PC-9 (cell line): ENCODE results near the gene BRD4. TPM values are rescaled to one million over a fixed set of nuclear protein-coding genes. Genes with fewer than 3 reads are reported as not detected.
A peak's percentile ranks its signal among the peaks of the same experiment; 100 is the strongest.

Source experiments
- BruUV-seq: library from RNA; stranded (reverse); fragments of 400-500 nt; replicated peaks from 2 replicates; lab custom pipeline; 2021; lab: Mats Ljungman, UMichigan
- CTCF ChIA-PET: fragments of 300-600 bp; sonication (Branson Sonifier 250); formaldehyde crosslinking; loops from one replicate; lab custom pipeline; 2022; ENCODE audit warnings: antibody characterized with exemption; lab: Charles Lee
- POLR2A ChIA-PET: fragments of 300-600 bp; sonication (Branson Sonifier 250); formaldehyde crosslinking; loops from one replicate; lab custom pipeline; 2022; ENCODE audit warnings: antibody characterized with exemption; ENCODE audit not compliant: unreplicated experiment; lab: Charles Lee
- DNase-seq, 2 experiments: peaks; one replicate each; pipeline versions ENCODE4 v3.0.0 to v3.0.0-alpha.2; 2015 to 2022; ENCODE audit warnings: mixed read lengths in 1 of 2
- H2AFZ ChIP-seq: fragments of 200-600 bp; sonication (generic); 2 replicates; pipeline ENCODE4 v1.8.1; 2017; ENCODE audit warnings: antibody characterized with exemption
- H3F3A ChIP-seq: fragments of 200-600 bp; sonication (generic); 2 replicates; pipeline ENCODE4 v1.8.1; 2017; ENCODE audit warnings: antibody characterized with exemption, mild to moderate bottlenecking, low read depth; ENCODE audit not compliant: insufficient read depth
- H3K27ac ChIP-seq: fragments of 200-600 bp; sonication (generic); 2 replicates; pipeline ENCODE4 v1.6.1; 2016; ENCODE audit warnings: mixed run types
- H3K27me3 ChIP-seq: fragments of 200-600 bp; sonication (generic); 2 replicates; pipeline ENCODE4 v1.6.1; 2016; ENCODE audit warnings: low read depth, mixed run types; ENCODE audit not compliant: insufficient read depth
- H3K36me3 ChIP-seq: fragments of 200-600 bp; sonication (generic); 2 replicates; pipeline ENCODE4 v1.6.1; 2016; ENCODE audit warnings: low read depth, mixed run types
- H3K4me1 ChIP-seq: fragments of 200-600 bp; sonication (generic); replicated peaks from 2 replicates; pipeline ENCODE4 v1.6.1; 2016; ENCODE audit warnings: mixed run types; ENCODE audit not compliant: insufficient read depth
- H3K4me2 ChIP-seq: fragments of 200-600 bp; sonication (generic); 2 replicates; pipeline ENCODE4 v1.6.1; 2017; ENCODE audit warnings: mixed run types
- H3K4me3 ChIP-seq: fragments of 200-600 bp; sonication (generic); 2 replicates; pipeline ENCODE4 v1.6.1; 2016; ENCODE audit warnings: mixed run types
- H3K79me2 ChIP-seq: fragments of 200-600 bp; sonication (generic); 2 replicates; pipeline ENCODE4 v1.6.1; 2017; ENCODE audit warnings: low read depth, mixed run types
- H3K9me2 ChIP-seq: fragments of 200-600 bp; sonication (generic); 2 replicates; pipeline ENCODE4 v1.8.1; 2017; ENCODE audit warnings: mild to moderate bottlenecking; ENCODE audit not compliant: insufficient read depth
- H3K9me3 ChIP-seq: fragments of 200-600 bp; sonication (generic); 2 replicates; pipeline ENCODE4 v1.8.1; 2016; ENCODE audit warnings: low read depth; ENCODE audit not compliant: insufficient read depth
- H4K20me1 ChIP-seq: fragments of 200-600 bp; sonication (generic); 2 replicates; pipeline ENCODE4 v1.8.1; 2017; ENCODE audit not compliant: insufficient read depth
- EZH2 ChIP-seq: fragments of 200-600 bp; sonication (generic); IDR thresholded peaks from 2 replicates; pipeline ENCODE4 v1.8.0; 2017; ENCODE audit warnings: antibody characterized with exemption, low read depth
- intact Hi-C: fragments of 100-400 bp; cut with micrococcal nuclease; formaldehyde crosslinking; loops from one replicate; pipeline ENCODE4 v1.10.0; 2022; ENCODE audit not compliant: unreplicated experiment
- total RNA-seq: library from RNA; stranded (reverse); gene quantifications from 2 replicates; pipeline ENCODE4 v1.2.3, GENCODE V29; 2021
- TF ChIP-seq, protein P1 (sequence below): fragments of 200-600 bp; sonication (generic); conservative IDR thresholded peaks from 2 replicates; pipeline ENCODE4 v1.6.1; 2017; ENCODE audit warnings: mixed run types, antibody characterized with exemption, mild to moderate bottlenecking, moderate library complexity

The BRD4 gene
- total RNA-seq, 1 experiment from 2014 or later = 138 TPM

DNA sequence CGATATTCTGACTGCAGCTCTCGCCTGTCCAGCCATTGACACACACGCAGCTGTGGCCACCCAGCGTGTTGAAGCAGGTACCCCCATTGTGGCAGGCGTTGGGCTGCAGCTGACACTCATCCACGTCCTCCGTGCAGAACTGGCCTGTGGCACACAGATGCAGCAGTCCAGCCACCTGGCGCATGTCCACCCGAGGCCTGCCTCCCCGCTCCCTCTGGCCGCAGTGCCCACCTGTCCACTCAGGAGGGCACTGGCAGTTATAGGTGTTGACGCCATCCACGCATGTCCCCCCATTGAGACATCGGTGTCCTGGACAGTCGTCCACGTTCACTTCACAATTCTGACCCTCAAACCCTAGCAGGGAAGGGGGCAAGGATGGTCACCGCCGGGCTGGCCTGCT is 140.8 kb downstream of the BRD4 start:
- H3K9me3 ChIP-seq = no peaks in the 10 kb centered on the region
- no TSS peak for BruUV-seq
- TF ChIP-seq, protein P1, sequence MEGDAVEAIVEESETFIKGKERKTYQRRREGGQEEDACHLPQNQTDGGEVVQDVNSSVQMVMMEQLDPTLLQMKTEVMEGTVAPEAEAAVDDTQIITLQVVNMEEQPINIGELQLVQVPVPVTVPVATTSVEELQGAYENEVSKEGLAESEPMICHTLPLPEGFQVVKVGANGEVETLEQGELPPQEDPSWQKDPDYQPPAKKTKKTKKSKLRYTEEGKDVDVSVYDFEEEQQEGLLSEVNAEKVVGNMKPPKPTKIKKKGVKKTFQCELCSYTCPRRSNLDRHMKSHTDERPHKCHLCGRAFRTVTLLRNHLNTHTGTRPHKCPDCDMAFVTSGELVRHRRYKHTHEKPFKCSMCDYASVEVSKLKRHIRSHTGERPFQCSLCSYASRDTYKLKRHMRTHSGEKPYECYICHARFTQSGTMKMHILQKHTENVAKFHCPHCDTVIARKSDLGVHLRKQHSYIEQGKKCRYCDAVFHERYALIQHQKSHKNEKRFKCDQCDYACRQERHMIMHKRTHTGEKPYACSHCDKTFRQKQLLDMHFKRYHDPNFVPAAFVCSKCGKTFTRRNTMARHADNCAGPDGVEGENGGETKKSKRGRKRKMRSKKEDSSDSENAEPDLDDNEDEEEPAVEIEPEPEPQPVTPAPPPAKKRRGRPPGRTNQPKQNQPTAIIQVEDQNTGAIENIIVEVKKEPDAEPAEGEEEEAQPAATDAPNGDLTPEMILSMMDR = no peak
- TF ChIP-seq EZH2 = no peak
- peaks cover 55% of the 10 kb centered on the region for H4K20me1 ChIP-seq
- no peak overlapping the region for H3K4me3 ChIP-seq
- ChIA-PET CTCF (no interaction called here), POLR2A (no interaction called here)
- H3F3A ChIP-seq = peaks cover 37% of the 10 kb centered on the region
- H3K4me2 ChIP-seq = no peak overlapping the region
- H3K9me2 ChIP-seq = no peaks in the 10 kb centered on the region
- H3K4me1 ChIP-seq = peaks cover 14% of the 10 kb centered on the region
- H3K79me2 ChIP-seq = peaks cover 51% of the 10 kb centered on the region
- H3K27me3 ChIP-seq = no peaks in the 10 kb centered on the region
- DNase-seq = no peak
- no peak overlapping the region for H3K27ac ChIP-seq
- intact Hi-C loops = no loop called here
- H2AFZ ChIP-seq = no peak overlapping the region
- H3K36me3 ChIP-seq = peaks cover 69% of the 10 kb centered on the region

- peaks cover 61% of the 10 kb centered on the region for H4K20me1 ChIP-seq
Measured at GRCh38 chr19:15188851-15189250, 143.5 kb downstream of the BRD4 start.

DNA sequence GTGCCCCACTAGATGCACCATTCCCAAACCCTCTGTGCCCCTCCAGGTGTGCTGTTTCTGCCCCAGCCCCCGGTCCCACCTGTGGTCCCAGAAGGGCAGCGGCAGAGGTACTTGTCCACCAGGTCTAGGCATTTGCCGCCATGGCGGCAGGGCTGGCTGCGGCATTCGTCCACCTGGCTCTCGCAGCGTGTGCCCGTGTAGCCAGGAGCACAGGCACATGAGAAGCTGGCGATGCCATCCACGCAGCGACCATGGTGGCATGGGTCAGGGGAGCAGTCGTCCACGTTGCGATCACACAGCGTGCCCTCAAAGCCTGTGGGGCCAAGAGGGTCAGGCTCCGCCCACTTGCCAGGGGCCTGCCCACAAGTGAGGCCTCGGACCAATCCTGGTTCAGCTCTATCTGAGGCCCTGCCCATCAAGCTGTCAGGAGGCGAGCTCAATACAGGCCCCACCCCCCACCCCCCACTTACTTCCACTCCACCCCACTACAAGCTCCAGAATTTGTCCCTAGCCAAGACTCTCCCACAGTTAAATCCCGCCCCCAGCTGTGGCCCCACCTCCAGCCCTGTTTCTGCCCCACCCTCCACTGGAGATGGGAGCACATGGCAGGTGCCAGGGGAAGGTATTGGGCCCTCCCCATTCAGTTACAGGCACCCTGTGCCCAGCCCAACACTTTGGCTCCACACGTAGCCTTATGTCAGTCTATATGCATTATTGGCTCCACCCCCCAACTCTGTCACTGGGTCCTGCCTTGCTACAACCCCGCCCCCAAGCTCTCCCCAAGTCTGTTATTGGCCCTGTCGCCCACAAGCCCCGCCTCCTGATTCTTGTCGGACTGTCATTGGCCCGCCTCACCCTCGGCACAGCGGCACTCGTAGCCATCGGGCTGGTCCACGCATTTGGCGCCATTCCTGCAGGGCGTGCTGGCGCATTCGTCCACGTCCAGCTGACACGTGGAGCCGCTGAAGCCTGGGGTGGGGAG is 145.0 kb downstream of the BRD4 start:
- TF ChIP-seq, protein P1 = no peak
- TF ChIP-seq EZH2 = no peak
- Histone ChIP-seq H3K27me3 (no peaks in the 10 kb centered on the region), H4K20me1 (peaks cover 46% of the 10 kb centered on the region), H3K4me1 (no peaks in the 10 kb centered on the region), H3K36me3 (peaks cover 60% of the 10 kb centered on the region), H3K4me3 (no peak overlapping the region), H2AFZ (no peak overlapping the region), H3K79me2 (peaks cover 20% of the 10 kb centered on the region), H3K27ac (no peak overlapping the region), H3K9me3 (no peaks in the 10 kb centered on the region), H3F3A (peaks cover 20% of the 10 kb centered on the region; the same call in 1 of the 2 replicates), H3K9me2 (no peaks in the 10 kb centered on the region), H3K4me2 (no peak overlapping the region)
- no TSS peak for BruUV-seq
- ChIA-PET POLR2A (no interaction called here), CTCF (no interaction called here)
- peak in 1 of 2 experiments; percentile 66 for DNase-seq
- intact Hi-C loops = no loop called here

More at GRCh38 chr19:15188851-15189250, 143.5 kb downstream of the BRD4 start:
- Histone ChIP-seq H3K27ac (no peak overlapping the region), H3K4me1 (no peaks in the 10 kb centered on the region), H3K4me3 (no peak overlapping the region), H3K9me3 (no peaks in the 10 kb centered on the region), H3K9me2 (no peaks in the 10 kb centered on the region), H3K4me2 (no peak overlapping the region), H3K79me2 (peaks cover 35% of the 10 kb centered on the region), H3F3A (peaks cover 22% of the 10 kb centered on the region; the same call in 1 of the 2 replicates), H3K27me3 (no peaks in the 10 kb centered on the region), H2AFZ (no peak overlapping the region), H3K36me3 (peaks cover 68% of the 10 kb centered on the region)
- POLR2A ChIA-PET = interaction anchor here (0.6 kb wide), 1 partner anchor 28 kb away, joined by 4 read pairs; no protein-coding TSS in a partner anchor
- no peak for DNase-seq
- TF ChIP-seq, protein P1 = no peak
- TF ChIP-seq EZH2 = no peak
- intact Hi-C loops = no loop called here
- CTCF ChIA-PET = no interaction called here
- no TSS peak for BruUV-seq

Other genes with a start within 250 kb of the BRD4 start
- 2.7 and 4.1 TPM in 2 replicates for gene SYDE1, start 225.1 kb downstream of the BRD4 start, total RNA-seq
- gene NOTCH3, start 131.5 kb downstream of the BRD4 start, total RNA-seq = 115 and 143 TPM in 2 replicates
- gene EPHX3, start 100.1 kb downstream of the BRD4 start, total RNA-seq = 17.7 and 20.1 TPM in 2 replicates
- gene AKAP8, start 47.2 kb upstream of the BRD4 start, total RNA-seq = 39.5 and 43.4 TPM in 2 replicates
- gene AKAP8L, start 86.4 kb upstream of the BRD4 start, total RNA-seq = 49.9 and 62.4 TPM in 2 replicates
- gene WIZ, start 117.4 kb upstream of the BRD4 start, total RNA-seq = 27.3 and 31.6 TPM in 2 replicates
- not detected in 2 replicates for gene RASAL3, start 132.0 kb upstream of the BRD4 start, total RNA-seq
- gene PGLYRP2, start 147.0 kb upstream of the BRD4 start, total RNA-seq = not detected in 2 replicates
- gene CYP4F22, start 176.0 kb upstream of the BRD4 start, total RNA-seq = not detected in 2 replicates